DMS153 treated with DMSO at 0.1 percent for 48 hours (cell line): ENCODE data around the gene NOSIP.

Experiments
- DNase-seq: peaks from one replicate; lab custom pipeline; 2025; ENCODE audit not compliant: unreplicated experiment; lab: John Stamatoyannopoulos, UW

NOSIP gene

GRCh38 chr19:49512970-49513745, 67.2 kb downstream of the NOSIP start:
- DNase-seq = no peak

GRCh38 chr19:49507803-49508494, 72.4 kb downstream of the NOSIP start:
- no peak for DNase-seq

GRCh38 chr19:49506575-49507105, 73.7 kb downstream of the NOSIP start:
- peak; percentile 47 for DNase-seq
